Thoracic aorta (tissue), 2 donors: ENCODE results near the gene NOS1. TPM values are rescaled to one million over a fixed set of nuclear protein-coding genes. Genes with fewer than 3 reads are reported as not detected.
A peak's percentile ranks its signal among the peaks of the same experiment; 100 is the strongest.

Experiments
- ATAC-seq: fragments of 150-250 bp; one replicate; pipeline ENCODE4 v1.8.0; 2017; ENCODE audit warnings: low read depth; ENCODE audit not compliant: insufficient number of reproducible peaks, low FRiP score
- DNase-seq: peaks from one replicate; pipeline ENCODE4 v3.0.0-alpha.2; 2020; ENCODE audit warnings: low spot score
- H3K27ac ChIP-seq, 2 donors: fragments of 200-600 bp; sonication (generic); 1 replicate in 1 of 2; 2 replicates in 1 of 2; pipeline ENCODE4 v1.5.1; 2016; ENCODE audit warnings: mild to moderate bottlenecking in 2 of 2, moderate library complexity in 2 of 2
- H3K27me3 ChIP-seq: fragments of 200-600 bp; sonication (generic); replicated peaks from 2 replicates; pipeline ENCODE4 v1.6.0; 2016; ENCODE audit warnings: mild to moderate bottlenecking; ENCODE audit not compliant: insufficient read depth
- H3K36me3 ChIP-seq: fragments of 200-600 bp; sonication (generic); one replicate; pipeline ENCODE4 v1.5.1; 2016
- H3K4me1 ChIP-seq, 2 donors: fragments of 200-600 bp; sonication (generic); 1 replicate in 1 of 2; 2 replicates in 1 of 2; pipeline versions ENCODE4 v1.5.1 to v1.6.0; 2016; ENCODE audit warnings: low read depth in 2 of 2, mild to moderate bottlenecking in 1 of 2; ENCODE audit not compliant: control insufficient read depth in 1 of 2
- H3K4me3 ChIP-seq: fragments of 200-600 bp; sonication (generic); 2 replicates; pipeline ENCODE4 v1.5.1; 2016; ENCODE audit warnings: mild to moderate bottlenecking
- H3K9me3 ChIP-seq: fragments of 200-600 bp; sonication (generic); 2 replicates; pipeline ENCODE4 v1.5.1; 2016
- total RNA-seq, 2 donors: library from RNA; depleted of rRNA; stranded (reverse); fragments of >200 nt; gene quantifications; one replicate each; pipeline versions ENCODE4 v1.1.0 to v1.2.3, GENCODE V29; 2016
- TF ChIP-seq, protein P1 (sequence below): fragments of 200-600 bp; sonication (generic); IDR thresholded peaks from one replicate; pipeline ENCODE4 v1.5.1; 2019; ENCODE audit warnings: antibody characterized with exemption

The NOS1 gene
- total RNA-seq, 2 donors from 2014 or later: 0.07 to 0.14 TPM

DNA sequence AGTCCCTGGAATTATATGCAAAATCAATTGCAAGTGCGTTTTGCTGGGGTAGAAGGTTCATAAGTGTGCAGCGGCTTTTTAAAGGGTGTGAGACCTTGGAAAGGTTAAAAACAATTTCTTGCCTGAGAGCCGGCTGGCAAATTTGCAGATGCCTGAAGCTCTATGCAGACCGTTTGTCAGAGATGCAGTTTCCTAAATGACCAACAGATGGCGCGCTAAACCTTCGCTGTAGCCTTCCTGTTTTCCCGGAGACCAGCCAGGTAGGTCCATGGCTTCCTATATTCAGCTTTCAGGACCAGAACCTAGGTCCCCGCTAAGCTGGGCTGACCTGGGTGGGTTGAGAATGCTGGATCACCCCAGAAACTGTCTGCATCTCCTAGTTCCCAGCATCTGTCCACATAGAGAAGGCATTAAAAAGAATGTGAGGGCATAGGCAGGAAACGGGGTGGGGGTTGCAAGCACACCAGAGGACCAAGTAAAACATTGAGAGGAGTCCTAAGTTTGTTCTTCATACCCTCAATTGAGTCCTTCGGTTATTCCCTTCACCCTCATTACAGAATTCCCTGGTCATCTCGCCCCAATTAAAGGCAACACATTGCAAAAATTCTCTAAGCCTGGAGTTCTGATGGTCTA lies 5.7 kb upstream of the NOS1 start:
- Histone ChIP-seq H3K27ac (no peak overlapping the region), H3K4me1 (no peaks in the 10 kb centered on the region), H3K27me3 (no peaks in the 10 kb centered on the region), H3K9me3 (no peaks in the 10 kb centered on the region), H3K4me3 (no peak overlapping the region), H3K36me3 (no peaks in the 10 kb centered on the region)
- DNase-seq (no peak), ATAC-seq (no peak)
- TF ChIP-seq, protein P1, sequence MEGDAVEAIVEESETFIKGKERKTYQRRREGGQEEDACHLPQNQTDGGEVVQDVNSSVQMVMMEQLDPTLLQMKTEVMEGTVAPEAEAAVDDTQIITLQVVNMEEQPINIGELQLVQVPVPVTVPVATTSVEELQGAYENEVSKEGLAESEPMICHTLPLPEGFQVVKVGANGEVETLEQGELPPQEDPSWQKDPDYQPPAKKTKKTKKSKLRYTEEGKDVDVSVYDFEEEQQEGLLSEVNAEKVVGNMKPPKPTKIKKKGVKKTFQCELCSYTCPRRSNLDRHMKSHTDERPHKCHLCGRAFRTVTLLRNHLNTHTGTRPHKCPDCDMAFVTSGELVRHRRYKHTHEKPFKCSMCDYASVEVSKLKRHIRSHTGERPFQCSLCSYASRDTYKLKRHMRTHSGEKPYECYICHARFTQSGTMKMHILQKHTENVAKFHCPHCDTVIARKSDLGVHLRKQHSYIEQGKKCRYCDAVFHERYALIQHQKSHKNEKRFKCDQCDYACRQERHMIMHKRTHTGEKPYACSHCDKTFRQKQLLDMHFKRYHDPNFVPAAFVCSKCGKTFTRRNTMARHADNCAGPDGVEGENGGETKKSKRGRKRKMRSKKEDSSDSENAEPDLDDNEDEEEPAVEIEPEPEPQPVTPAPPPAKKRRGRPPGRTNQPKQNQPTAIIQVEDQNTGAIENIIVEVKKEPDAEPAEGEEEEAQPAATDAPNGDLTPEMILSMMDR: peak; percentile 81

DNA sequence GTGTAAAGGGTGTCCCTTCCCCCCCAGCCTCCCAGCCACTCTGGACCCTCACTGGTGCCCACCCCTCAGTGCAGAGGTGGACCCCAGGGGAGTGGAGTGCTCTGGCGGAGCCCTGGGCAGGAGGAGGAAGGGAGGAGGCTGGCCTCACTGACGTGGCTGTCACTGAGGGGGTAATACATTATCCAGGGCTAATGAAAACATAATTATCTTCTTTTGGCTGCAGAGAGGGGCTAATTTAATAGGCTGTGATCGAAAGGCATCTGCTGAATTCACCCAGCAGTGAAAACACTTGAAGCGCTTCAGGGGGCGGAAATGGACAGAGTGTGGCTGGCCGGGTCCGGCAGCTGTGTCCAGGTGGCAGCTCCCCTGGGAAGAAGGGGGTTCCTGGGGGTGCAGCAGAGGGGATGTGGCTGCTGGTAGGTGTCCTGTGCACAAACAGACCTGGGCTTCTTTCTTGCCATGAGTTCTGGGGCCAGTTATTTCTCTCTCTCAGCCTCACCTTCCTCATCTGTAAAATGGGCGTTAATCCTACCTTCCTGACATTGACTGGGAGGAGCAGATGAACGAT lies 3.7 kb upstream of the NOS1 start:
- Histone ChIP-seq H3K4me3 (no peak overlapping the region), H3K9me3 (no peaks in the 10 kb centered on the region), H3K27me3 (peaks cover 4% of the 10 kb centered on the region), H3K4me1 (no peaks in the 10 kb centered on the region), H3K36me3 (no peaks in the 10 kb centered on the region), H3K27ac (no peak overlapping the region)
- TF ChIP-seq, protein P1: no peak
- DNase-seq: no peak
- no peak for ATAC-seq

DNA sequence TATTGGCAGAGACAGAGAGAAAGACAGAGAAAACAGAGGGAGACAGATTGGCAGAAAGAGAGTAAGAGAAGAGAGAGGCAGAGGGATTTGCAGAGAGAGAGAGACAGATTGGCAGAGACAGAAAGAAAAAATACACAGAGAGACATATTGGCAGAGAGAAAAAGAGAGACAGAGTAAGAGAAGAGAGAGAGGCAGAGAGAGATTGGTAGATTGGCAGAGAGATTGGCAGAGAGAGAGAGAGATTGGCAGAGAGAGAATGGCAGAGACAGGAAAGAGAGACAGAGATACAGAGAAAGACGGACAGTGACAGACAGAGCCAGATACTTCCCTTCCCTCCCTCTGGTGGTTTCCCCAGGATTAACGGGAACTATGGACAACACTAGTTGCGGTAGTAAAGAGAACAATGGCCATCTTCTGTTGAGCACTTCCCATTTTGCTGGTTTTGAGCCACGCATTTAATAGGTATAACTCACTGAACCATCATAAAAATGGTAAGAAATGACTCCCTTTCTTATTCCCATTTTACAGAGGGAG lies 2.6 kb upstream of the NOS1 start:
- Histone ChIP-seq H3K27ac (no peak overlapping the region), H3K27me3 (peaks cover 4% of the 10 kb centered on the region), H3K4me1 (no peaks in the 10 kb centered on the region), H3K36me3 (no peaks in the 10 kb centered on the region), H3K4me3 (no peak overlapping the region), H3K9me3 (no peaks in the 10 kb centered on the region)
- DNase-seq: no peak
- TF ChIP-seq, protein P1: no peak
- no peak for ATAC-seq

DNA sequence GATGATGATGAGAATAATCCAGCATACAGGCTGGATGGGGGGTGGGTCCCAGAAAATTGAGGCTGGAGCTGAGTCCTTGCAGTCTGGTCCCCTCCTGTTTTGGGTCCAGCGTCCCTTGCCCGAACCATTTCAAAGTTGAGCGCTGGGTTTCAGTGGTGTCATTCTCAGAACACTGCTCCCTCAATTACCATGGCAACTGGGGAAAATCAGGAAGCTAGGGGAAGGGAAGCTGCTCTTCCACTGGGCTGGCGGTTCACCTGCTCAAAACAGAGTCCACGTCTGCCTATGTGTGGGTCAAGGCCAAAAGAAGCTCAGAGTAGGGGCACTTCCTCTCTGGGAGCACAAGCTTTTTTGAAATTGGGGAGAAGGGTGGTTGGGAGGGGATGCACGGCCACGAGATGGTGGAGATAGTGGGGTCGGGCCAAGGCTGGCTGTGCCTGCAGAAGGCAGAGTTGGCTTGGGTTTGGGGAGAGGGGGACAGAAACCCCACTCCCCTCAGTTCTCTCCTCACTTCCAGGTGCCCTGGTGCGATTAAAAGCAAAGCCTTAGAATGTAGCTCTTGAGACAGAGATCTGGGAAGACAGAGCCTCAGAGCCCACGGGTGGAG lies 1.7 kb upstream of the NOS1 start:
- H3K36me3 ChIP-seq: no peaks in the 10 kb centered on the region
- no peak for ATAC-seq
- no peak overlapping the region for H3K4me3 ChIP-seq
- no peak for DNase-seq
- no peaks in the 10 kb centered on the region for H3K4me1 ChIP-seq
- no peak overlapping the region for H3K27ac ChIP-seq
- no peaks in the 10 kb centered on the region for H3K9me3 ChIP-seq
- peaks cover 4% of the 10 kb centered on the region for H3K27me3 ChIP-seq
- TF ChIP-seq, protein P1: no peak

DNA sequence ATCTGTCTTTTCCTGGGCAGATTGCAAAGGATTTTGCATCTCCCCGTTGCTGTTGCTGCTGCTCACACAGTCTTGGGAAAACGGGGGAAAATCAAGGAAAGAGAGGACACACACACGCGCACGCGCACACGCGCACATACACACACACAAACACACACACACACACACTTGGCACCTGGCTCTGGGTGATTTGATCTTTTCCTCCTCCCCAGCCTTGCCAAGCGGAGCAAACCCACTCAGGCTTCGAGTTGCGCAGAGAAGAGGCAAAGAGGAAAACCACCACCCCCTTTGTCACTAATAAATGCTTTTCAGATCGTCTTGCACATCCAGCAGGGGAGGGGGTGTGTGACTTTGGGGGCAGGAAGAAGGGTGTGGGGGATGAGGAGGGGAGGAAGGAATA lies 965 bp upstream of the NOS1 start:
- H3K4me1 ChIP-seq: no peaks in the 10 kb centered on the region
- H3K36me3 ChIP-seq: no peaks in the 10 kb centered on the region
- no peaks in the 10 kb centered on the region for H3K9me3 ChIP-seq
- peaks cover 4% of the 10 kb centered on the region for H3K27me3 ChIP-seq
- DNase-seq (no peak), ATAC-seq (no peak)
- TF ChIP-seq, protein P1: no peak
- no peak overlapping the region for H3K27ac ChIP-seq
- no peak overlapping the region for H3K4me3 ChIP-seq
